Upper lobe of left lung (tissue), 6 donors: ENCODE results near the gene XPNPEP2. TPM values are rescaled to one million over a fixed set of nuclear protein-coding genes. Genes with fewer than 3 reads are reported as not detected.
A peak's percentile ranks its signal among the peaks of the same experiment; 100 is the strongest.

Experiments
- ATAC-seq, 2 donors: fragments of 200-7000 bp; cut with Tn5 transposase; one replicate each; pipeline ENCODE4 v1.9.1; 2022; ENCODE audit warnings: mild to moderate bottlenecking in 2 of 2, moderate library complexity in 2 of 2; ENCODE audit not compliant: low FRiP score in 2 of 2
- DNase-seq, 2 donors: peaks; one replicate each; pipeline ENCODE4 v3.0.0-alpha.2; 2019 to 2020
- H3K27ac ChIP-seq, 4 donors: fragments of 200-600 bp; sonication (generic); one replicate each; pipeline ENCODE4 v1.5.1; 2016 to 2019
- H3K27me3 ChIP-seq, 4 donors: fragments of 200-600 bp; sonication (generic); one replicate each; pipeline ENCODE4 v1.5.1; 2017 to 2019
- H3K36me3 ChIP-seq, 4 donors: fragments of 200-600 bp; sonication (generic); one replicate each; pipeline ENCODE4 v1.5.1; 2016 to 2019
- H3K4me1 ChIP-seq, 4 donors: fragments of 200-600 bp; sonication (generic); one replicate each; pipeline ENCODE4 v1.5.1; 2018 to 2019
- H3K4me3 ChIP-seq, 4 donors: fragments of 200-600 bp; sonication (generic); one replicate each; pipeline ENCODE4 v1.5.1; 2017 to 2019; ENCODE audit warnings: mild to moderate bottlenecking in 2 of 4, moderate library complexity in 1 of 4
- H3K9me3 ChIP-seq, 4 donors: fragments of 200-600 bp; sonication (generic); one replicate each; pipeline ENCODE4 v1.5.1; 2018 to 2019
- CTCF ChIP-seq, 6 experiments: fragments of 450-650 bp in 4 of 6; fragments of 200-600 bp in 2 of 6; sonication (generic) in 2 of 6; IDR thresholded peaks; one replicate each; pipeline ENCODE4 v1.5.1; 2016 to 2019; ENCODE audit warnings: antibody characterized with exemption in 6 of 6
- EP300 ChIP-seq, 4 donors: sonication (generic); formaldehyde crosslinking; IDR thresholded peaks; one replicate each; pipeline ENCODE4 v1.5.1; 2017; ENCODE audit warnings: antibody characterized with exemption in 4 of 4, control low read depth in 2 of 4
- POLR2A ChIP-seq, 4 donors: fragments of 450-650 bp; IDR thresholded peaks; one replicate each; pipeline ENCODE4 v1.5.1; 2016 to 2017; ENCODE audit warnings: antibody characterized with exemption in 4 of 4, mild to moderate bottlenecking in 2 of 4
- POLR2AphosphoS5 ChIP-seq, 2 donors: sonication (generic); formaldehyde crosslinking; IDR thresholded peaks; one replicate each; pipeline ENCODE4 v1.5.1; 2017; ENCODE audit warnings: antibody characterized with exemption in 2 of 2
- WGBS, 2 donors: methylation state at CpG; one replicate each; pipeline ENCODE4 v1.1.5; 2017 to 2018; 5-methylcytosine and 5-hydroxymethylcytosine counted together
- total RNA-seq, 6 donors: library from RNA; depleted of rRNA in 4 of 6; stranded (reverse); fragments of >200 nt in 4 of 6; gene quantifications; one replicate each; pipeline versions ENCODE4 v1.1.0 to v1.2.1, GENCODE V29; 2016 to 2021
- donor health status: DM: no; HTN: no; CAD: no; lungs with moderate emphysema.
- donor health status: DM: no; HTN: yes; CAD: no; lungs with severe emphysema.

The XPNPEP2 gene
- total RNA-seq, 6 donors from 2014 or later = 0.91 to 5.1 (median 2.5) TPM; not detected in 2

DNA sequence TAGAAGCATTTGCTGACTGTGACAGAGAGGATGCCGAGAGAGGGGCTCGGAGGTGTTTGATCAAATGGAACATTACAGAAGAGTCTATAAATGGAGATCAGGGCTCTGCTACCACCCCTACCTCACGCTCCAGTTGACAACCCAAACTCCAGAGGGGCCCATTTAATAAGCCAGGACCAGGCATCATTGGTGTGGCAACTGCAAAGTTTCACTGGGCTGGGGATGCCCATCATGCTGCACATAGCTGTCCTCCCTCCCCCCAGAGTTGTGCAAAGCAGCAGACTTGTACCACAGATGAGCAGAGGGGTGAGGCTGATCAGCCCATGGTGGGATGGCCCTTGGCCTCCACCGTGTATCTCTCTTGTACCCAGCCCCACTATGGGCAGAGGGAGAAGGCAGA is 38.2 kb upstream of the XPNPEP2 start:
- DNase-seq = no peak
- H3K36me3 ChIP-seq = no peaks in the 10 kb centered on the region
- H3K4me1 ChIP-seq = no peaks in the 10 kb centered on the region
- WGBS, 2 donors = 76 to 100% methylated on average over 2 to 4 of the region's 4 CpGs
- no peak overlapping the region for H3K4me3 ChIP-seq
- H3K27me3 ChIP-seq = no peaks in the 10 kb centered on the region
- TF ChIP-seq POLR2AphosphoS5 (IDR thresholded peaks at IDR 0.05) (no peak), CTCF (IDR thresholded peaks at IDR 0.05) (no peak)
- no peak overlapping the region for H3K27ac ChIP-seq
- no peaks in the 10 kb centered on the region for H3K9me3 ChIP-seq
- peak in 1 of 2 donors; percentile 16 for ATAC-seq

GRCh38 chrX:129701624-129702069 is 37.1 kb upstream of the XPNPEP2 start:
- H3K4me3 ChIP-seq = no peak overlapping the region
- TF ChIP-seq CTCF (IDR thresholded peaks at IDR 0.05) = no peak
- no peak for TF ChIP-seq POLR2AphosphoS5 (IDR thresholded peaks at IDR 0.05)
- no peak for TF ChIP-seq EP300 (IDR thresholded peaks at IDR 0.05)
- TF ChIP-seq POLR2A (IDR thresholded peaks at IDR 0.05) = no peak
- no peaks in the 10 kb centered on the region for H3K4me1 ChIP-seq
- H3K27ac ChIP-seq = no peak overlapping the region
- no peaks in the 10 kb centered on the region for H3K36me3 ChIP-seq
- no peaks in the 10 kb centered on the region for H3K27me3 ChIP-seq
- WGBS, 2 donors = 63 to 69% methylated on average over 5 to 8 of the region's 8 CpGs
- ATAC-seq = peak; percentile 21 to 95
- no peaks in the 10 kb centered on the region for H3K9me3 ChIP-seq
- peak in 1 of 2 donors; percentile 42 for DNase-seq

GRCh38 chrX:129704491-129704890 is 34.3 kb upstream of the XPNPEP2 start:
- ATAC-seq (no peak), DNase-seq (no peak)
- Histone ChIP-seq H3K27ac (no peak overlapping the region), H3K27me3 (no peaks in the 10 kb centered on the region), H3K4me3 (no peak overlapping the region), H3K36me3 (no peaks in the 10 kb centered on the region), H3K4me1 (no peaks in the 10 kb centered on the region), H3K9me3 (no peaks in the 10 kb centered on the region)
- TF ChIP-seq EP300 (IDR thresholded peaks at IDR 0.05) = no peak
- no peak for TF ChIP-seq CTCF (IDR thresholded peaks at IDR 0.05)
- TF ChIP-seq POLR2A (IDR thresholded peaks at IDR 0.05) = no peak
- TF ChIP-seq POLR2AphosphoS5 (IDR thresholded peaks at IDR 0.05) = no peak
- 74 to 100% methylated on average over 2 of the region's 2 CpGs for WGBS, 2 donors

GRCh38 chrX:129705377-129705925 is 33.3 kb upstream of the XPNPEP2 start:
- DNase-seq = no peak
- no peaks in the 10 kb centered on the region for H3K9me3 ChIP-seq
- TF ChIP-seq EP300 (IDR thresholded peaks at IDR 0.05) (no peak), POLR2A (IDR thresholded peaks at IDR 0.05) (no peak), POLR2AphosphoS5 (IDR thresholded peaks at IDR 0.05) (no peak), CTCF (IDR thresholded peaks at IDR 0.05) (no peak)
- H3K36me3 ChIP-seq = no peaks in the 10 kb centered on the region
- ATAC-seq = no peak
- H3K4me1 ChIP-seq = no peaks in the 10 kb centered on the region
- H3K4me3 ChIP-seq = no peak overlapping the region
- H3K27ac ChIP-seq = no peak overlapping the region
- WGBS, 2 donors = 76 to 93% methylated on average over 3 to 4 of the region's 4 CpGs
- no peaks in the 10 kb centered on the region for H3K27me3 ChIP-seq

DNA sequence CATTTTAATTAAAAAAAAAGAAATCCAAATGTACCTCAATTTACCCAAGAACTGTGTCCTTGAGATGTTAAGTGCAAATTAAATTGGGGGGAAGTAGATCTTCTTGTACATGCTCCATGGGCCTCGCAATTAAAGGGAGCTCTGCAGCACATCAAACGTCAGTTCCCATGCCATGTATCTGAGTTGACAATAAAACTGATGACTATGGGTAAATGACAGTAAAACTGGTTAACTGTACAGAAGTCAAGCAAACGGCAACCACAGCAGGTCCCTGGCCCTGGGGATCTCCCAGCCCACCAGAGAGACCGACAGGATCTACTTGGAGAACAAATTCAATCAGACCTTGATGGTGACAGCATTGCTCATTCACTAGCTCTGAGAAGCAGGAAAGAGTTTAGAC is 32.8 kb upstream of the XPNPEP2 start:
- Histone ChIP-seq H3K9me3 (no peaks in the 10 kb centered on the region), H3K27ac (no peak overlapping the region), H3K36me3 (no peaks in the 10 kb centered on the region), H3K27me3 (no peaks in the 10 kb centered on the region), H3K4me3 (no peak overlapping the region), H3K4me1 (no peaks in the 10 kb centered on the region)
- WGBS, 2 donors = 79 to 89% methylated on average over 4 of the region's 4 CpGs
- no peak for ATAC-seq
- no peak for DNase-seq
- TF ChIP-seq POLR2AphosphoS5 (IDR thresholded peaks at IDR 0.05) = no peak
- no peak for TF ChIP-seq EP300 (IDR thresholded peaks at IDR 0.05)
- TF ChIP-seq POLR2A (IDR thresholded peaks at IDR 0.05) = no peak
- TF ChIP-seq CTCF (IDR thresholded peaks at IDR 0.05) = no peak
